NCI-H345 (cell line): ENCODE measurements around the gene ENTPD1.

ENCODE experiments used
- DNase-seq: peaks from one replicate; lab custom pipeline; 2025; lab: John Stamatoyannopoulos, UW

ENTPD1 gene

DNA sequence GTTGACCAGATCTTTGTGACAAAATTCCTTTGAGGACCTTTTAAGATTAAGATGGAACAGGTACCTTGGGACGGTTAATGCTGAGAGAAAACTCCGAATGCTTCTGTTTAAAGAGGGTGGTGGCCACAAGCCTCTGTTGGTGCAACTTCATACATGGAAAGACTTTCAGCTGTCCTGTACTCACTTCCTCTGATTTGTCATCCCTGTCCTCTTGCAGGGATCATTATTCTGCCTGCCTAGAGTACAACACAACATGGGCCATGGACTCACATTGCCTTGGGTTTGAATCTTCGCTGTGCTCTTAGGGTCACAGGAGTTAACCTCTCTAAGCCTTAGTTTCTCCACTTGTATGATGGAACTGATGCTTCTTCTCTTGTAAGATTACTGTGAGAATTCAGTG is 75.1 kb downstream of the ENTPD1 start:
- no peak for DNase-seq

DNA sequence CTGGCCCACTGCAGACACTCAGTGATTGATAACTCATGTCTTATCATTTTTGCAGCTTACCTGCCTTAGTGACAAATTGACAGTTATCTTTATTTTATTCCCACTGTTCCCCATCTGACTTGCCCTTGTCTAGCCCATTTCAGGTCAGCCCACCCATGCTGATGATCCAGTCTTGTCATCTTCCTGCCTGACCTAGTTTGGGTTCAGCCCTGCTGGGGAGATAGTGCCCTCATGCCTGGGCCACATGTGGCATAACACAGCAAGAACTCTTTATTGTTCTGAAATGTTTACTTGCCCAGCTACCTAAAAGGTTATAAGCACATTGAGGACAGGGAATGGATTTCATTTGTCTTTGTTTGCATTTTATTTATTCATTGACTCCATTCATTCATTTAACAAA is 75.6 kb downstream of the ENTPD1 start:
- DNase-seq: no peak

DNA sequence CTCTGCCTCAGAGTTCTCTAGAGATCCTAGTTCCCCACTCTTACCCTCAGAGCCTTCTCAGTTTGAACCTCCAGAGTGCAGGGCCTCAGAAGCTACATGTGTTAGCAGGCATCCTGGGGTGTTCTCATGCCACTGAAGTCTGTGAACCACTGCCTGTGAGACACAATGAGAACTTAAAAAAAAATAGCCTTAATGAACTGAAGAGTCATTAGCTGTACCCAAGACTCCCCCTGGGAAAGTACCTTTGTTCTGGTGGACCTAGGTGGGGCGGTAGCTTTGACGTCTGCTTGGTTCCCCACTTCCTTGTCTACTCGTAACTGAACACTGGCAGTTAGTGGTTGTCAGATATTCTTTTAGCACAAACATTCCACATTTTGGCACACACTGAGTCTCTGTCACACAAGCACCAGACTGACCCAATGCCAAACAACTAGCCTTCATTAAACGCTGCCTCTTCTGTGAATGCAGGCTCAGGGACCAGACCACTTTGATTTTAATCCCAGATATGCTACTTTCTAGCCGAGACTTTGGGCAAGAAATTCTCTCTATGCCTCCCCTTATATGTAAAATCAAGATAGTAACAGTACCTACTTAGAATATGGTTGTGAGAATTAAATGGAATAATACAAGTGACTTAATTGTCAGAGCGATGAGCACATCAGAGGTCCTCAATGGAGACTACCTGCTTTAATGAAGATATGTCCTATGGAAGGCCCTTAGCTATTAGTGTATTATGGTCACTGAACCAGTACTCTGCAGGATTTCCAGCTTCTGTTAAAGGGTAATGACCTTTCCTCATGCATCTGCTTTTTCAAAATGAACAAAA is 76.5 kb downstream of the ENTPD1 start:
- no peak for DNase-seq

DNA sequence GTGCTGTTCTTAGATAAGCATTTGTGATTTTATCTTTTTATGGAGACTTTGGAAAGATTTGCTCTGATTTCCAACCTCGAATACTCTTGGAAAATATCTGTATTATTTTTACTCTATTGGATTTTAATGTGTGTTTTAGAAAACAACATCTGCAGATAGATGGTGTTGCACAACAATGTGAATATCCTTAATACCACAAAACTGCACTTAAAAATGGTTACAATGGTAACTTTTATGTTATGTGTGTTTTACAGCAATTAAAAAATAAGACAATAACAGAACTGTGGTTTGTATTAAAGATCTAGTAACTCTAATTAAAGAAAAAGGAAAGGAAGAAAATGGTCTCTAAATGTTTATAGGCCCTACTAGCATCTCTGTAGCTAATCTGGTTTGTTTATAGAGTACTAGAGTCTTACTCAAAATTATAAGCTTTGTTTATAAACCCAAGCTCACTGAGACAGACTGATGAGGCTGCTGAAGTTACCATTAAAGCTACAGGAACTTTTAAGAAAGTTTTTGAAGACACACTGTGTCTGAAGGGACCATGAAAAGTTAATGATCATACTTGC is 77.2 kb downstream of the ENTPD1 start:
- no peak for DNase-seq

DNA sequence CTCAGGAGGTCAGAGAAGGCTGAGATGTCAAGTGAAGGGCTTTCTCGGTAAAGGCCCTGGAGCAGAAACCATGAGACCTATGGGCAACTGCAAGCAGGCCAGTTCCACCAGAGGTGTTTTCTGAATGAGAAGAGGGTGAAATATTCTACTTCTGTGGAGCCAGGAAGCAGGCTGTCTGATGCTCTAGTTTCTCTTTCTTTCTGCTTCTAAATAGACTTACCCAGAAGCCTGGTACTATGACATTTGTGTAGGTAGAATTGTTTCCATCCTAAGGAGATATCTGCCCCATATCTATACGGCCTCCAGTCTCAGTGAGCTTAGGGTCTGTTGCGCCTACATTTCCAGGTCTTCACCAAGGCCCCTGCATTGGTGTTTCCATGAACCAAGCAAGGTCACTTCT is 78.4 kb downstream of the ENTPD1 start:
- no peak for DNase-seq

DNA sequence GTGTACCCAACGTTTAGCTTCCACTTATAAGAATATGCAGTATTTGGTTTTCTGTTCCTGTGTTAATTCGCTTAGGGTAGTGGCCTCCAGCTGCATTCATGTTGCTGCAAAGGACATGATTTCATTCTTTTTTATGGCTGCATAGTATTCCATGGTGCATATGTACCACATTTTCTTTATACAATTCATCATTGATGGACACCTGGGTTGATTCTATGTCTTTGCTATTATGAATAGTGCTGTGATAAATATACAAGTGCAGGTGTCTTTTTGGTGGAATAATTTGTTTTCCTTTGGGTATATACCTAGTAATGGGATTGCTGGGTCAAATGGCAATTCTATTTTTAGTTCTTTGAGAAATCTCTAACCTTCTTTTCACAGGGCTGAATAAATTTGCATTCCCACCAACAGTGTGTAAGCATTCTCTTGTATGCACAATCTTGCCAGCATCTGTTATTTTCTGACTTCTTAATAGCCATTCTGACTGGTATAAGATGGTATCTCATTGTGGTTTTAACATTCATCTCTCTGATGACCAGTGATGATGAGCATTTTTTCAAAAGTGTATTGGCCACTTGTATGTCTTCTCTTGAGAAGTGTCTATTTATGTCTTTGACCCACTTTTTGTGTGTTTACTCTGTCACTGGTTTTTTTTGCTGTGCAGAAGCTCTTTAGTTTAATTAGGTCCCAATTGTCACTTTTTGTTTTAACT is 79.3 kb downstream of the ENTPD1 start:
- DNase-seq: no peak

DNA sequence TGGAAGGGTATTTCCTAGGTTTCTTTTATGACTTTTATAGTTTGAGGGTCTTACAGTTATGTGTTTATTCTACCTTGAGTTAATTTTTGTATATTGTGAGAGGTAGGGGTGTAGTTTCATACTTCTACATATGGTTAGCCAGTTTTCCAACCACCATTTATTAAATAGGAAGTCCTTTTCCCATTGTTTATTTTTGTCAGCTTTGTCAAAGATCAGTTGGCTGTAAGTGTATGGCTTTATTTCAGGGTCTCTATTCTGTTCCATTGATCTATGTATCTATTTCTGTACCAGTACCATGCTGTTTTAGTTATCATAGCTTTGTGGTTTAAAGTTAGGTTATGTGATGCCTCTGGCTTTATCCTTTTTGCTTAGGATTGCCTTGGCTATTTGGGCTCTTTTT is 79.9 kb downstream of the ENTPD1 start:
- DNase-seq: no peak

DNA sequence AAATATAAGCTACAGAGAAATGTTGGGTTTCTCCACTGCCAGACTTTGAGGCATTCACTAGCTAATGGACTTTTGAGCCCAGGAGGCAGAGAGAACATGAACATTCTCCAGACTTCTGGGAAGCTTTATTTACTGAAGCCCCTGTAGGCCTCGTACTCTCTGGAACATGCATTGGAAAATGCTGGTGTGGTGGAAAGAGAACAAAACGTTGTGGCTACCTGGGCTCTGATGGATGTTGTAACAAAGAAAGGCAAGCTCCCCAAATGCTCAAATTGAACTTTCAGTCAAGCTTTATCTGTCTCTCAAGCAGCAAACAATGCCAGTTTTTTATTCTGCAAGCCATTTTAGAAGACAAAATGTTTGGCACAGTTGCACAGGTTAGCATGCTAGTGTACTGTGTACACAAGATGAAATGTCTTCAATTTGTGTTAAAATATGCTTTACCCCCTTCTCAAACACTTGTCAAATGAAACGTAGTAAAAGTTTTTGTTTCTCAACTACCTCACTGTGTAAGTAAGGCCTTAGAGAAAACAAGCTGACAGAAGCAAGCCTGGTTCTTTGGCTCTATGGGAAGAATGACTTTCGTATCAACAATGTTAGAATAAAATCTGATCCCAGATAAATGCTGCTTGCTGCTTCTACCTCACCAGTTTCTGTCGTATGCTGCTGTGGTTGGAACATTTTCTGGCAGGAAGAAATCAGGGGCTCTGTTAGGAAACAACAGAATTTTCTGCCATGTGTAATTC is 80.8 kb downstream of the ENTPD1 start:
- DNase-seq: no peak

DNA sequence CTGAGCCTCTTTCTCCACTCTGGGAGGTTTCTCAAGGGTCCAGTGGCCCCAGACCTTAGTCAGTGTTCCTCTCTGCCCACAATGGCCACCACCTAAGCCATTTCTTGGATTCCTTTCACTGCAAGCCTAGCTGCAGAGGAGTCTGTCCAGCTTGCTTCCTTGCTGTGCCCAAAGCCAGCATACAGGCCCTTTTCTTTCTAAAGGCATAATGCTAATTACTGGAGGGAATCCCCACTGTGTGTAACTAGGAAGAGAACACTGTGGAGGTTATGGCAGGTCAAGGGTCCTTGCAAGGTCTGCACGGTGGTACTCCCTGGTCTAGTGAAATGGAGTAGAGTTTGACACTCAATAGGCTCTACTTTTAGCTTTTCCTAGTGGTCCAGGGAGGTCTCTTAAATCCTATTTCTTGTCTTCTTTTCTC is 81.4 kb downstream of the ENTPD1 start:
- no peak for DNase-seq

DNA sequence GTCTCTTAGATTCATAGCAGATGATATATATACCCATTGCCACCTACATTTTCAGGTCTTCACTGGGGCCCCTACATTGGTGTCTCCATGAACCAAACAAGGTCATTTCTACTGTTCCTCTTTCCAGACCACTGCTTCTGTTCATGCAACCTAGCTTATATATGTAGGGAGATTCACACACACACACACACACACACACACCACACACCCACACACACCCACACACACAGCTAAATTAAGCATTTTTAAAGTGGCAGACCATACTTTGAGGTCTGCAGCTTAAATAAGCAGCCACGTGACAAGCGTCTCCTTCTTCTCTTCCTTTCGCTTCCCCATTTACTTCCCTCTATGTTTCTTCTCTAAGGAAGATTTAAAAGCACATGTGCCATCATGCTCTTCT is 81.8 kb downstream of the ENTPD1 start:
- DNase-seq: no peak

DNA sequence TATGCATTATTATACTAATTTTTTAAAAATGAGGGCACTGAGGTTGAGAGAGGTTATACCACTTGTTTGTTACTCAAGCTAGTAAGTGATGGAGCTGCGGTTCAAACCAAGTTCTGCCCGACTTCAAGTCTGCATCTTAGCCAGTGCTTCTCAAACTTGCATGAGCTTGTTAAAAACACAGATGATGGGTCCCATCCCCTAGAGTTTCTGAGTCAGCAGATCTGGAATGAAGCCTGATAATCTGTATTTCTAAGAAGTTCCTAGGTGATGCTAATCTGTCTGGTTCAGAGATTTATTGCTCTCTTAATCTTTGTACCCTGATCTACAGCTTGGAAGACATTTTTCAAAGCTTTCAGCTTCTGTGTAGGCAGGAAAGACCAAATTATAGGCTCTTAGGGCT is 84.2 kb downstream of the ENTPD1 start:
- no peak for DNase-seq

DNA sequence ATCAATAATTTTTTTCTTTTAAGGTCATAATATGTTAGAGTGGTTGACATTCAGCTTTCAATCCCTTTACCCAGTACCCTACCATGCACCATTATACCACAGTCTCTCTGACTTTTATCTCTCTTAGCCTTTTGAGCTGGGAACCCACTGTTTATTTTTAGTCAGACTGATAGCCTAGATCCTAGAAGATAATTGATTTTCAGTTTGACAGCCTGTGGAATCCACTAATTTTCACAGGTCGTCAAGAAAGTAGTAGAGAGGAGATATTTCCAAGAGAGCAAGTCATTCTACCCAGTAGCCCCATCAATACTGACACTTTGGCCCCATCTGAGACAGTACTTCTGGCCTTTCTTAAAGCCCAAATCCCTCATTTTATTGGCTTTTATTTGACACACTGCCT is 84.7 kb downstream of the ENTPD1 start:
- DNase-seq: no peak

DNA sequence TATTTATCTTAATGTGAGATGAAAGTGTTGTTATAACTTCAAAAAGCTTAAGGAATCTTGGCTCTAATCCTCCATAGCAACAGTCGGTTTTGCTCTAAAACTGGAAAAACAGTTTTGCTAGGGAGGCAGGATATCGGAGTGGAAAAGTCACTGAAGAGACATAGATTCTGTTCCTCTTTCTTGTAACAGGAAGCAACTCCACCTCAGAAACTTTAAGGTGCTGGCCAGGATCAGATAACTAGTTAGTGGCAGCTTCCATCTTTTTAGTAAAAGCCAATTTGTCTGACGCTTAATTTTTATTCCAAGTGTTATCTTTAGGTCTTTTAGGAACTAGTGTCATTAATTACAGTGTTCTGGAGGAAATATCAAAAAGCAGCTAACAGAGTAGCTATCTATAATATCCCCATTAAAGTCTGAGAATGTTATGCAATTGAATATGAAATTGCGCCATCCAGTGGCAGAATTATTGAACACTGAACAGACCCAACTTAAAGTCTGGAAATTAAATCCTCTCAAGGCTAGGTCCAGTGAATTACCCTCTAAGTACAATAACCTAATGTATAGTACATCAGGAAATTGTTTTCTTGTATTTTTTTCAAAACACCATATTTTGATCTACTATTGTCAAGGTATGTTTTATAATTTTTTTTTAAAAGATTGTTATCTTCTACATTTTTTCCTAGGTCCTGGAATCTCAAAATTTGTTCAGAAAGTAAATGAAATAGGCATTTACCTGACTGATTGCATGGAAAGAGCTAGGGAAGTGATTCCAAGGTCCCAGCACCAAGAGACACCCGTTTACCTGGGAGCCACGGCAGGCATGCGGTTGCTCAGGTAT is 85.9 kb downstream of the ENTPD1 start:
- peak; percentile 35 for DNase-seq

DNA sequence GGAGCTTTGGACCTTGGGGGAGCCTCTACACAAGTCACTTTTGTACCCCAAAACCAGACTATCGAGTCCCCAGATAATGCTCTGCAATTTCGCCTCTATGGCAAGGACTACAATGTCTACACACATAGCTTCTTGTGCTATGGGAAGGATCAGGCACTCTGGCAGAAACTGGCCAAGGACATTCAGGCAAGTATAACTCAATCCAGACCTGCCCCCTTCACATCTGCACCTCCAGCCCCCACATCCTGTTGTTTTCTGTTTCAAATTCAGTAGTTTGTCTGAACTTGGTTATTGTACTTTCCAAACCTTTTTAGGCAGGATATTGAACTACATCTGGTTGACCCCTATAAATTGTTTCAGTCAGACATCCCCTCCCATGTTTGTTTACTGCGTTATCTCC is 89.4 kb downstream of the ENTPD1 start:
- DNase-seq: no peak

DNA sequence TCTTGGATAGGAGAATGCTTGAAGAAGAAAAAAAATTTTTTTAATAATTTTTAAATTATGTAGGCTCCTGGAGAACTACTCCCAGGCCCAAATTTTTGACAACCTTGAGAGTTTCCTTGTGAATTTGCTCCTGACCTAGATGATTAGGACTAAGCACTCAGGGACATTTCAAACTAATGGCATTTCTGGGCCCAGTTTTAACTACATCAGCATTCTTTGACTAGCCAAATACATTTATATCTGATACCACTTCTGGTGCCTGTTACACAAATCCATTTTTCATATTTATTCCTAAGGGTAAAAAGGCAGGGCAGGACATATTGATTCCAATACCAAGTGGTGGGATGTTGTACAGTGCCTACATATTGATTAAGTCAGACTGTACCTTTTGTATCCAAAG is 91.0 kb downstream of the ENTPD1 start:
- DNase-seq: no peak

DNA sequence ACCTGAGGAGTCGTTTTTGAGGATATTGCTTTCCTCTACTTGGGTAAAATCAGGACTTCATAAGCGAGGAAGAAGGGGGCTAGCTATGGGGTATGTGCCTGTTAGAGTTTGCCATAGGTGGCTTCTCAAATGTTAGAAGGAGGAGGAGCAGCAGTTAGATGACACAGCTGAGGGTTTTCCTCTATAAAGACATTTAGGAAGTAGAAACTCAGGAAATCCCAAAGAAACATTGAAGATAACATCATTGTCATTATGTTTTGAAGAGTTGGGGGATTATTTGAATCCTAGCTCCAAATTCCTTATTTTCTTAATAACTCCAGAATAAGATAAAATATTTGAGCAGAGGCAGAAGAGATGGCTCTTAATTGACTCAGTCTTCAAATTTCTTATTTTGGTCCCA is 92.9 kb downstream of the ENTPD1 start:
- no peak for DNase-seq

DNA sequence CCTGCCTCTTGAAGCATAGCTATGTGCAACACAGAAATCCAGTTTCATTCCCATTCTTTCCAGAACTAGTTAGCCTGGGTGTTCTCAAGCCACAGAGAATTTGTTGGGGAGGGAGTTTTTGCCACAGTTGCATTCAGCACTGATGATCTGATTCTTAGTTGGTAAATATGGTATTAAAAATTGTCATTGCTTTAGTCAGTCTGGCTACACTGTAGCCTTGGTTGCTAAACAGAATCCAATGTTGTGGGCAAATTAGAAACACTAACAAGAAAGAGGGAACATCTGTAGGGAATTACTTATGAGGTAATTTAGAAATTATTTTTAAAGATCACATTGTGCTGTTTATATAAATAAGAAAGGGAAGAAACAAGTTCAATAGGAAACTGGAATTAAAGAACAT is 94.8 kb downstream of the ENTPD1 start:
- no peak for DNase-seq

DNA sequence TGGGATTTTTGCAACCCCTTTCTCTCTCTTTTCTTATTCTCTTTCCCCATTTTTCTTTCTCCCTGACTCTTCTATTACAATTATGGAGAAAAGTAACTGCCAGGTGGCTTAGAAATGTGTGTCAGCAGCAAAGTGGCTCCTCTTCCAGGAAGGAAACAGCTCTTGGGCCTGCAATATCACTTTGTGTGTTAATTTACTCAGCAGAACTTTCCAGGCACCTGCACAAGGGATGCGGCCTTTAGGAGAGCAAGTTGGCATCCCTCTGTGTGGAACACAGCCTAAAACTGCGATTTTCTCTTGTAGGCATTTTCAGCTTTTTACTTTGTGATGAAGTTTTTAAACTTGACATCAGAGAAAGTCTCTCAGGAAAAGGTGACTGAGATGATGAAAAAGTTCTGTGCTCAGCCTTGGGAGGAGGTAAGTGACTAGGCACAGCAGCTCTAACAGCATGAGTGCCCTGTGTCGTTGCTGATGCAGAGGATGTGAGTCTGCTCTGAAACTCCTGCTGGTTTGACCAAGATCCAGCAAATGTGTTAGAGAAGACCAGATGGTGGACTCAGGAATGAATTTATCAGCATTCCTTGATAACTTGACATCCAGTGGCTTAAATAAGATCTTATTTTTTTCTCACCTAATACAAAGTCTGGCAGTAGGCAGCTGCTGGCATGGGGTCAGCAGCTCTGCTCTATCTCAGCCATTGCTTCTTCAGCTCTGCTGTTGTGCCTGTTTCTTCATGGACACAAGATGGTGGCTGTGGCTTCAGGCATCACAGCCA is 104.4 kb downstream of the ENTPD1 start:
- DNase-seq: no peak

DNA sequence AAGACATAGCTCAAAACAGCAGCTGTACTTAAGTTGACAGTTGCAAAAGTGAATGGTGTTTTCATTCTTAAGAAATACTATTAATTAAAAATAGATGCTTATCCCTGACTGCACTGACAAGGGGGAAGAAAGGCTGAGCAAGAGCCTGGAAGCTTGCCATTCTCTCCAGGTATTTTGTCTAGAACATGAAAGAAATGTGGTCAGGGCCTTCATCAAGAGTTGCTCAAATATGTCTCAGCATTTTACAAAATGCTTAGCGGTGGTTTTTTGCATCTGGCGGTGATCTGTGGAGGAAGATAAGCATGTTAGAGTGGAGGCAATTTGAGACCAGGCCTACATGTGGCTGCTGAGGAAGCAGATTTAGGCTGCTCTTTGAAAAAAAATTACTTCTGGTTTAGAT is 105.4 kb downstream of the ENTPD1 start:
- DNase-seq: no peak

DNA sequence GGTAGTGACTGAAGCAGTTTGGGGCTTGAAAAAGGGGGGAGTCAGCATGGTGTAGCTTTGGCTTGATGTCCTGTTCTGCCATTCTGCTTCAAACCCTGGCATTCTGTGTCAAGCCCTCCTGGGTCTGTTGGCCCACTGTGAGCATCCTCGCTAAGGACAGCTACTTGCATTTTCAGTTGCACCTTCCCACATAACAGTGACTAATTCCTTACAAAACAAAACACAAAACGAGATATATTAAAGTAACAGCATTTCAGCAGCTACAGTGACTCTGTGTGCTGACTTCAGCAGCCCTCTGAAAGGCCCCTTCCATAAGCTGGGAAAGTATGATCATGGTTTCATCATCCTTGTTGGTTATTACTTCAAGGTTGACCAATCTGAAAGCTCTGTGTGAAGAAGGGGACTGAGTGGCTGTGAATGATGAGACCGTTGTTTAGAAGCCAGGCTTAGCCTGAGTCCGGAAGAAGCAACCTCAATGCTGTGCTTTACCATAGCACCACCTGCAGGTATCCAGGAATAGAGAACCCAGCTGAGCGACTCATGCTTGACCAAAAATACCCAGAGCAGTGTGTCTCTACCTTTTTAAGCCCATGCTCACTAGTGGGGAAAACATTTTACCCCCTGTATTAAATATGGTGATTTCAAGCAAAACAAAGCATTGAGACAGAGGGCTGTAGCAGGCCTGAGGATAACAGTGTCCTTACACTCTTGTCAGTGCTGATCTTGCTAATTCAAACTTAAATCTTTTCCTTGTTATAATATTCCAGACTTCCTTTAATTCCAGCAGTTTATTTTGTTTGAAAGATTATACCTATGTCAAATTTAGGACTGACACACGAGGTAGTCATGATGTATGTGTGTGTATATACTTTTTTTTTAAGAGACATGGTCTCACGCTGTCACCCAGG is 109.2 kb downstream of the ENTPD1 start:
- peak; percentile 2 for DNase-seq
